ENCODE results near the gene ZNF460. TPM values are rescaled to one million over a fixed set of nuclear protein-coding genes. Genes with fewer than 3 reads are reported as not detected.

ZNF460 gene
- 5.3 TPM for polyA plus RNA-seq (2013, experiment 1 of 2)
- 5.9 TPM for polyA plus RNA-seq (2013, experiment 2 of 2)

DNA sequence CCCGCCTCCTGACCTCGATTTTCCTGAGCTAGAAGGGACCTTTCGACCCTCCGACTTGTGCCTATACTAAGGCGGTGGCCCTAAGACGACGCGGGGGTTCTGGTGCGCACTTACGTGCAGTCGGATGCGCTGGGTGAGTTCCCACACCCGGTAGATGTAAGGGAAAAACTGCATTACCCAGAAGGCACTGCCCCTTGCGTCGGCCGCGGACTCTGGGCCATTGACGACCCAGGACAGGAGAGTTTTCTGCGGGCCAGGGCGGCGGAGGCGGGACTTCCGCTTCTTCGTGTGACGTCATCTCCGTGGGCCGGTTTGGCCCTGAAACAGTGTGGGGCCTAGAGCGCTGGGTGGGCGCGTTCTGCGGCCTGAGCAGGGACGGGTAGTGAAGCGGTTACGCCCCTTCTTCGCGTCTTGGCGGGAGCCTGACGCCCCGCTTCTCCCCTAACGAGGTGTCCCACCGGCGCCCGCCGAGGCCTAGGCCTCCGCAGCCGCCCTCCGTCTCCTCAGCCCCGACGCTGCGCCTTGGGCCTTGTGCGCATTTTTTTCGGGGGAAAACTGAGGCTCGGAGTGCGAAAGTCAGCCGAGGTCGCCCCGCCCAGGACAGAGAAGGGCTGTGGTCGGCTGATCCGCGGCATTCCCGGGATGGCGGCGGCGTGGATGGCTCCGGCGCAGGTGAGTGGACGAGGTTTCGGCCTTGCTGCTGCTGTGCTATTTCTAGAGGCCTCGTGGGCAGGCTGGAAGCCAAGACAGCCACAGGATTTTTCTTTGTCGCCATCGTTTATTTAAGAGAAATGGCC, at the start of gene ZNF460:
ZNF460 (plus strand) TSS at position 321 of the 797 bp plus-strand sequence; CDS start at position 643, 322 bp downstream.
- Histone ChIP-seq H3K4me1 (ENCODE audit: insufficient read depth, low read length) (peaks cover 12% of the 10 kb centered on the region; the same call in 1 of the 2 replicates), H3K36me3 (ENCODE audit: insufficient read depth, low read length) (peaks cover 26% of the 10 kb centered on the region), H3K9me3 (ENCODE audit: insufficient read depth, low read depth, low read length) (no peaks in the 10 kb centered on the region), H3K27me3 (ENCODE audit: insufficient read depth, low read length) (peaks cover 7% of the 10 kb centered on the region; the same call in 1 of the 2 replicates), H3K4me3 (ENCODE audit: low read length) (peak within 1 kb of the TSS; percentile 88), H3K27ac (ENCODE audit: low read depth, low read length) (peak within 1 kb of the TSS; percentile 96), H3K9ac (ENCODE audit: low read depth, low read length) (peak within 1 kb of the TSS; percentile 97)
- WGBS, result under 1% methylated on average over 71 of the region's 71 CpGs

GRCh38 chr19:57231686-57232085, 48.6 kb upstream of the ZNF460 start:
- Histone ChIP-seq H3K4me3 (ENCODE audit: low read length) (peak overlapping the region; percentile 40), H3K36me3 (ENCODE audit: insufficient read depth, low read length) (no peaks in the 10 kb centered on the region), H3K9ac (ENCODE audit: low read depth, low read length) (peak overlapping the region; percentile 36; the same call in 1 of the 2 replicates), H3K27me3 (ENCODE audit: insufficient read depth, low read length) (peaks cover 6% of the 10 kb centered on the region; the same call in 1 of the 2 replicates), H3K27ac (ENCODE audit: low read depth, low read length) (no peak overlapping the region), H3K4me1 (ENCODE audit: insufficient read depth, low read length) (0 out of 2 replicates have a peak, but pooled peaks cover 2% of the 10 kb centered on the region), H3K9me3 (ENCODE audit: insufficient read depth, low read depth, low read length) (no peaks in the 10 kb centered on the region)
- WGBS, result 57% methylated on average over 8 of the region's 9 CpGs

DNA sequence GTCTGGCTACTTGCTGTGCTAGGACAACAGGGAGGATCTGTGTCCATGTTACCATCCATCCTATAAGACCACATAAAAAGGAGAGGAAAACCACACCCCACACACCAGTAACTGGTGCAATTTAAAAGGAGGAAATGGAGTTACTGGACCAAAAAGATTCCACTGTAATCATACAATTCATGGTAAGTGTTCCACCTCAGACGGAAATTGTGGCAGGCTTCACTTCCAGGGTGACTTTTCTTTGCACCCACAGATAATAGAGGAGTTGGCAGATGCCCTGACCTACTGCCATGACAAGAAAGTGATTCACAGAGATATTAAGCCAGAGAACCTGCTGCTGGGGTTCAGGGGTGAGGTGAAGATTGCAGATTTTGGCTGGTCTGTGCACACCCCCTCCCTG, 47.1 kb upstream of the ZNF460 start:
- Histone ChIP-seq H3K27me3 (ENCODE audit: insufficient read depth, low read length) (peaks cover 6% of the 10 kb centered on the region; the same call in 1 of the 2 replicates), H3K9ac (ENCODE audit: low read depth, low read length) (no peak overlapping the region), H3K4me3 (ENCODE audit: low read length) (no peak overlapping the region), H3K27ac (ENCODE audit: low read depth, low read length) (no peak overlapping the region), H3K4me1 (ENCODE audit: insufficient read depth, low read length) (0 out of 2 replicates have a peak, but pooled peaks cover 2% of the 10 kb centered on the region), H3K9me3 (ENCODE audit: insufficient read depth, low read depth, low read length) (no peaks in the 10 kb centered on the region), H3K36me3 (ENCODE audit: insufficient read depth, low read length) (no peaks in the 10 kb centered on the region)
- WGBS, result 79% methylated on average over 1 of the region's 1 CpG

DNA sequence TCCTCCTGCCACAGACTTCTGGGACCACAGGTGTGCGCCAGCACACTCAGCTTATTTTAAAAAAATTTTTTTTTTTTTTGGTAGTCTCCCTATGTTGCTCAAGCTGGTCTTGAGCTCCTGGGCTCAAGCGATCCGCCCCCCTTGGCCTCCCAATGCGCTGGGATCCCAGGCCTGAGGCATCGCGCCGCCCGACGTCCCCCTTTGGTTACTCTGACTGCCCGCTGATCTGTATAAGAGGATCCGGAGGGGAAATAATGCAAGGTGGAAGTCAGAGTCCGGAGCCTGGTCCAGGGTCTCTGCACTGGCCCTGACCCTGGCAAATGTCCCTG, 40.3 kb upstream of the ZNF460 start:
- H3K4me1 ChIP-seq (ENCODE audit: insufficient read depth, low read length), result no peaks in the 10 kb centered on the region
- H3K9me3 ChIP-seq (ENCODE audit: insufficient read depth, low read depth, low read length), result no peaks in the 10 kb centered on the region
- WGBS, result 26% methylated on average over 12 of the region's 12 CpGs
- peak overlapping the region; percentile 95 for H3K4me3 ChIP-seq (ENCODE audit: low read length)
- peak overlapping the region; percentile 94 for H3K27ac ChIP-seq (ENCODE audit: low read depth, low read length)
- peak overlapping the region; percentile 80 for H3K9ac ChIP-seq (ENCODE audit: low read depth, low read length)
- peaks cover 6% of the 10 kb centered on the region for H3K36me3 ChIP-seq (ENCODE audit: insufficient read depth, low read length)
- no peaks in the 10 kb centered on the region for H3K27me3 ChIP-seq (ENCODE audit: insufficient read depth, low read length)

DNA sequence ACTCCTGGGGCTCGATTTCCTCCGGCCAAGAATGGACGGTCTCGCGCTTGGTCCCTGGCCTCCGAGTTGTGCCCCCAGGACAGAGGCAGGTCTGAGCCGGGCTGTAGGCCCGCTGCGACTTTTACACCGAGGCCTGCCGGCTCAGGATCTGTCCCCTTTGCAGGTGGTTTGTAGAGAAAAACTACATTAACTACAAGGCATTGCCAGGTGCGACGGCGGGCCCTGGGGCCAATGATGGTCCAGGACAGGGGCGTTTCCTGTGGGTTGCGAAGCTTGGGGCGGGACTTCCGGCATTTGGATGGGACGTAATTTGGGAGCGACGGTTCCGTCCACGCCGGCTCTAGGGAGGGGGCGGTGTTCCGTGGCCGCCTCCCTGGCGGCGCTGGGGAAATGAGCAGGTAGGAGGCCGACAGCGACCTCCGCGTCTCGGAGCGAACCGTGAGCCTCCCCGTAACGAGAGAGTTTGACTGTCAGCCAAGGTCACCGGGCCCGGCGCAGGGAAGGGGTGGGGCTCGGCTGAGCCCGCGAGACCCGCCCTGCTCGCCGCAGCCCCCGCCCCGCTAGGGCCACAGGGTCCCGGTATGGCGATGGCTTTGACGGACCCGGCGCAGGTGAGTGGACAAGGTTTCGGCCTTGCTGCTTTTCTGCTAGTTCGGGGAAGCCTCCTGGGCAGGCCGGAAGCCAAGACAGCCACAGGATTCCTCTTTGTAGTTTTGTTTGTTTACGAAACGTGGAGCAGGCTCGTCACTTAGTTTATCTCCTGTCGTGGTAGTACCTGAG, 39.8 kb upstream of the ZNF460 start, which contains the start of gene ZNF805:
ZNF805 (plus strand) TSS at position 322 of the 780 bp plus-strand sequence; CDS start at position 582, 260 bp downstream.
- Histone ChIP-seq H3K27ac (ENCODE audit: low read depth, low read length) (peak within 1 kb of the TSS; percentile 94), H3K4me3 (ENCODE audit: low read length) (peak within 1 kb of the TSS; percentile 95), H3K4me1 (ENCODE audit: insufficient read depth, low read length) (no peaks in the 10 kb centered on the region), H3K9me3 (ENCODE audit: insufficient read depth, low read depth, low read length) (no peaks in the 10 kb centered on the region), H3K9ac (ENCODE audit: low read depth, low read length) (peak within 1 kb of the TSS; percentile 80), H3K27me3 (ENCODE audit: insufficient read depth, low read length) (no peaks in the 10 kb centered on the region), H3K36me3 (ENCODE audit: insufficient read depth, low read length) (peaks cover 10% of the 10 kb centered on the region)
- WGBS, result 1% methylated on average over 61 of the region's 61 CpGs

- no peaks in the 10 kb centered on the region for H3K9me3 ChIP-seq (ENCODE audit: insufficient read depth, low read depth, low read length)
- peaks cover 16% of the 10 kb centered on the region for H3K36me3 ChIP-seq (ENCODE audit: insufficient read depth, low read length)
- peak overlapping the region; percentile 80 for H3K9ac ChIP-seq (ENCODE audit: low read depth, low read length)
- WGBS, result 42% methylated on average over 7 of the region's 7 CpGs
- H3K4me1 ChIP-seq (ENCODE audit: insufficient read depth, low read length), result no peaks in the 10 kb centered on the region
- peak overlapping the region; percentile 94 for H3K27ac ChIP-seq (ENCODE audit: low read depth, low read length)
- H3K4me3 ChIP-seq (ENCODE audit: low read length), result peak overlapping the region; percentile 95
- no peaks in the 10 kb centered on the region for H3K27me3 ChIP-seq (ENCODE audit: insufficient read depth, low read length)
Observed at GRCh38 chr19:57241176-57241575, 39.1 kb upstream of the ZNF460 start.

DNA sequence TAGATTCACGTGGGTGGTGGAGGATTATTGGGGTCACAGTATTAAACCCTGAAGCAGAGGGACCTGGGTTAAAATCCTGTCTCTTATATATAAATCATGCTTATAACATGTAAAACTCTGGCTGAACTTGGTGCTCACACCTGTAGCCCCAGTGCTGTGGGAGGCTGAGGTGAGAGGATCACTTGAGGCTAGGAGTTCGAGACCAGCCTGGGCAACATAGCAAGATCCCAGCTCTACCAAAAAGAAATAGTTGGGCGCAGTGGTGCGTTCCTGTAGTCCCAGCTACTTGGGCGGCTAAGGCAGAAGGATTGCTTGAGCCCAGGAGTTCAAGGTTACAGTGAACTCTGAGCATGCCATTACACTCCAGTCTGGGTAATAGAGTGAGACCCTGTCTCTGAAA, 37.5 kb upstream of the ZNF460 start:
- Histone ChIP-seq H3K36me3 (ENCODE audit: insufficient read depth, low read length) (peaks cover 28% of the 10 kb centered on the region), H3K9me3 (ENCODE audit: insufficient read depth, low read depth, low read length) (no peaks in the 10 kb centered on the region), H3K27me3 (ENCODE audit: insufficient read depth, low read length) (no peaks in the 10 kb centered on the region), H3K9ac (ENCODE audit: low read depth, low read length) (no peak overlapping the region), H3K4me3 (ENCODE audit: low read length) (no peak overlapping the region), H3K27ac (ENCODE audit: low read depth, low read length) (no peak overlapping the region), H3K4me1 (ENCODE audit: insufficient read depth, low read length) (no peaks in the 10 kb centered on the region)
- WGBS, result 98% methylated on average over 5 of the region's 5 CpGs

GRCh38 chr19:57244513-57244912, 35.8 kb upstream of the ZNF460 start:
- Histone ChIP-seq H3K4me1 (ENCODE audit: insufficient read depth, low read length) (no peaks in the 10 kb centered on the region), H3K27me3 (ENCODE audit: insufficient read depth, low read length) (no peaks in the 10 kb centered on the region), H3K4me3 (ENCODE audit: low read length) (no peak overlapping the region), H3K27ac (ENCODE audit: low read depth, low read length) (no peak overlapping the region), H3K9ac (ENCODE audit: low read depth, low read length) (no peak overlapping the region), H3K36me3 (ENCODE audit: insufficient read depth, low read length) (peaks cover 44% of the 10 kb centered on the region), H3K9me3 (ENCODE audit: insufficient read depth, low read depth, low read length) (no peaks in the 10 kb centered on the region)
- WGBS, result 86% methylated on average over 5 of the region's 5 CpGs

DNA sequence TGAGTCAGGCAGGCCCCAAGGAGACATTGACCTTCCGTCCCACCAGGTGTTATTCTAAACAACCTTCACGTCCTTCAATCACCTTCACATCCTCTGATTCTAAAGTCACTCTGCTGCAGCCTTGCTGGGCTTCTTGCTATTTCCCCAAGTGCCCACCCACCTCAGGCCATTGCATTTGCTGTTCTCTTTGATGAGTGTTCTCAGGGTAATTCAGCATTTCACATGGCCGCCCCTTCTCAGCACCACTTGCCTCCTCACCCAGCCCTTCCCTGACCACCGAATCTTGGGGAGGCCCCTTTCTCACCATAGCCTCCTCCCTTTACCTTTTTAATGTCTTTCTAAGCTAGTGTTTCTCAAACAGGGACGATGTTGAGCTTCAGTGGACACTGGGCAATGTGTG, 35.2 kb upstream of the ZNF460 start:
- WGBS, result 92% methylated on average over 5 of the region's 5 CpGs
- Histone ChIP-seq H3K27ac (ENCODE audit: low read depth, low read length) (no peak overlapping the region), H3K9me3 (ENCODE audit: insufficient read depth, low read depth, low read length) (no peaks in the 10 kb centered on the region), H3K4me3 (ENCODE audit: low read length) (no peak overlapping the region), H3K4me1 (ENCODE audit: insufficient read depth, low read length) (no peaks in the 10 kb centered on the region), H3K9ac (ENCODE audit: low read depth, low read length) (no peak overlapping the region), H3K36me3 (ENCODE audit: insufficient read depth, low read length) (peaks cover 44% of the 10 kb centered on the region), H3K27me3 (ENCODE audit: insufficient read depth, low read length) (no peaks in the 10 kb centered on the region)

DNA sequence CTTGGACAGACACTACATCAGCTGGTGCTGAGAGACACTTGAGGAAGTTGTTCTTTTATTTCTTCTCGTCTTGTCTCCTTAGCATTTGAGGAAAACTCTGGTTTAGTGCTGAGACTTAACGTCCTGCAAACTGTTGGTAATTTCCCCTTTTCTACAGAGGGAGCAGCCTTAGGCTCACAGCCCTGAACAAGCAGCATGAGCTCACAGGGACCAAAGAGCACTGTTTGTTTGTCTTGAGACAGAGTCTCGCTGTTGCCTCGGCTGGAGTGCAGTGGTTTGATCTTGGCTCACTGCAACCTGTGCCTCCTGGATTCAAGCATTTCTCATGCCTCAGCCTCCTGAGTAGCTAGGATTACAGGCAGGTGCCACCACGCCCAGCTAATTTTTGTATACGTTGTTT, 34.3 kb upstream of the ZNF460 start:
- H3K36me3 ChIP-seq (ENCODE audit: insufficient read depth, low read length), result peaks cover 50% of the 10 kb centered on the region
- H3K9me3 ChIP-seq (ENCODE audit: insufficient read depth, low read depth, low read length), result no peaks in the 10 kb centered on the region
- H3K27ac ChIP-seq (ENCODE audit: low read depth, low read length), result no peak overlapping the region
- no peaks in the 10 kb centered on the region for H3K4me1 ChIP-seq (ENCODE audit: insufficient read depth, low read length)
- H3K27me3 ChIP-seq (ENCODE audit: insufficient read depth, low read length), result no peaks in the 10 kb centered on the region
- no peak overlapping the region for H3K9ac ChIP-seq (ENCODE audit: low read depth, low read length)
- WGBS, result 92% methylated on average over 6 of the region's 6 CpGs
- no peak overlapping the region for H3K4me3 ChIP-seq (ENCODE audit: low read length)

GRCh38 chr19:57248646-57249045, 31.6 kb upstream of the ZNF460 start:
- Histone ChIP-seq H3K4me3 (ENCODE audit: low read length) (no peak overlapping the region), H3K27me3 (ENCODE audit: insufficient read depth, low read length) (no peaks in the 10 kb centered on the region), H3K4me1 (ENCODE audit: insufficient read depth, low read length) (no peaks in the 10 kb centered on the region), H3K9me3 (ENCODE audit: insufficient read depth, low read depth, low read length) (no peaks in the 10 kb centered on the region), H3K36me3 (ENCODE audit: insufficient read depth, low read length) (peaks cover 72% of the 10 kb centered on the region), H3K27ac (ENCODE audit: low read depth, low read length) (no peak overlapping the region), H3K9ac (ENCODE audit: low read depth, low read length) (no peak overlapping the region)
- WGBS, result 93% methylated on average over 6 of the region's 6 CpGs

Data from HUES64 (cell line).